Breast epithelium (tissue), 4 donors: ENCODE measurements around the gene AARS2. TPM values are rescaled to one million over a fixed set of nuclear protein-coding genes. Genes with fewer than 3 reads are reported as not detected.

Experiments
- DNase-seq, 2 donors: peaks; one replicate each; pipeline ENCODE4 v3.0.0-alpha.2; 2019; ENCODE audit warnings: low spot score in 2 of 2
- H3K27ac ChIP-seq, 2 donors: fragments of 200-600 bp; sonication (generic) in 1 of 2; one replicate each; pipeline ENCODE4 v1.5.1; 2016 to 2019; ENCODE audit warnings: mild to moderate bottlenecking in 1 of 2
- H3K27me3 ChIP-seq, 2 donors: fragments of 200-600 bp; sonication (generic) in 1 of 2; one replicate each; pipeline versions ENCODE4 v1.5.1 to v1.6.0; 2017 to 2019; ENCODE audit warnings: control low read depth in 1 of 2, mild to moderate bottlenecking in 1 of 2
- H3K36me3 ChIP-seq: fragments of 200-600 bp; one replicate; pipeline ENCODE4 v1.5.1; 2019
- H3K4me1 ChIP-seq, 2 donors: fragments of 200-600 bp; sonication (generic); one replicate each; pipeline ENCODE4 v1.5.1; 2016 to 2019; ENCODE audit warnings: control low read depth in 1 of 2
- H3K4me3 ChIP-seq, 3 donors: fragments of 200-600 bp; sonication (generic); 1 replicate in 2 of 3; 2 replicates in 1 of 3; pipeline ENCODE4 v1.5.1; 2016 to 2019; ENCODE audit warnings: mild to moderate bottlenecking in 3 of 3, moderate library complexity in 2 of 3
- H3K9me3 ChIP-seq, 2 donors: fragments of 200-600 bp; sonication (generic) in 1 of 2; one replicate each; pipeline ENCODE4 v1.5.1; 2016 to 2019; ENCODE audit warnings: control low read depth in 1 of 2
- POLR2A ChIP-seq: fragments of 450-650 bp; IDR thresholded peaks from one replicate; pipeline ENCODE4 v1.6.1; 2016; ENCODE audit warnings: antibody characterized with exemption, mild to moderate bottlenecking, moderate library complexity
- POLR2AphosphoS5 ChIP-seq, 3 donors: sonication (generic); formaldehyde crosslinking; IDR thresholded peaks; one replicate each; pipeline ENCODE4 v1.6.1; 2017; ENCODE audit warnings: antibody characterized with exemption in 3 of 3
- intact Hi-C: fragments of 100-400 bp; cut with DNase I; formaldehyde crosslinking; loops from one replicate; pipeline ENCODE4 v1.15.1; 2023; ENCODE audit warnings: low total_unique reads
- total RNA-seq, 3 donors: library from RNA; depleted of rRNA; stranded (reverse); fragments of >200 nt; gene quantifications; one replicate each; pipeline ENCODE4 v1.1.0, GENCODE V29; 2016
- TF ChIP-seq, protein P1 (sequence below), 3 donors: fragments of 450-650 bp; IDR thresholded peaks; one replicate each; pipeline ENCODE4 v1.5.1; 2016 to 2017; ENCODE audit warnings: antibody characterized with exemption in 3 of 3, mild to moderate bottlenecking in 3 of 3, moderate library complexity in 3 of 3

The AARS2 gene
- total RNA-seq, 3 donors from 2014 or later = 6.9 to 16.5 (median 12.8) TPM

DNA sequence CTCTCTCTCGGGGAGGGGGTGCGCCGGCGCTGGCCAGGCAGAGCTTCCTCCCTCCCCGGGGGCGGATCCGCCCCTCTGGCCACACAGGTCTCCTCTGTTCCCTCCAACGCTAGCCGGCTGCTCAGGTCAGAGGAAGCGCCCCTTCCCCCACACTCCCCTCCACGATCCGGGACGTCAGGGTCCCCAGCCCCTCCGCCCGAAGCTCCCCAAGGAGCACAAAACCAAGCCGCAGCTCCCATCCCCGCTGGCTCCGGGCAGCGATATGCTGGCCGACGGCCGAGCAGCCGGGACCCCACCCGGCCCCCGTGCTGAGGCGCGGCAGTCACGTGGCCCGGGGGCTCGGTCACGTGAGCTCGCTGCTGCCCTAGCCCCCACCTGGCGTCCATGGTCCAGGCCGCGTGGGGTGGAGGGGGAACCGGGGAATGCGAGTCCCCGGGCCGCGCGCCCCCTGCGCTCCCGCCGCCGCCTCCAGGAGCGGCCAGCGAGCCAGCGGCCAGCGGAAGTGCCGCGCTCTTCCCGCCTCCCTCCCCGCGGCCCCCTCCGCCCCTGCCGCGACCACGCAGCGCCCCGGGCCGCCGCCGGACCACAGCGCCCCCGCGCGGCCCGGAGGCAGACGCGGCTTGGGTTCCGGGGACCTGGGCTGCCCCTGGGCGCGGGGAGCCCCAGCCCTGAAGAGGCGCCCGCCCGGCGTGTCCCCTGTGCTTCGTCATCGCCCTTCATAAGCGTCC, 56.0 kb downstream of the AARS2 start, which contains the start of gene SLC35B2:
Gene SLC35B2, minus strand, starts transcription at position 504 of the 728 bp plus-strand sequence. Its CDS starts 118 bp downstream, at position 386.
- Histone ChIP-seq H3K4me1 (peaks cover 6 to 10% of the 10 kb centered on the region in 2 donors), H3K36me3 (no peaks in the 10 kb centered on the region), H3K27ac (peak within 1 kb of the TSS; percentile 93 to 98), H3K27me3 (no peaks in the 10 kb centered on the region), H3K4me3 (peak within 1 kb of the TSS; percentile 82 to 100 (median 95)), H3K9me3 (no peaks in the 10 kb centered on the region)
- intact Hi-C loops = no loop called here
- TF ChIP-seq POLR2AphosphoS5 (IDR thresholded peaks at IDR 0.05) (peak in 2 of 3 donors; percentile 26 to 67), POLR2A (no peak)
- TF ChIP-seq, protein P1, sequence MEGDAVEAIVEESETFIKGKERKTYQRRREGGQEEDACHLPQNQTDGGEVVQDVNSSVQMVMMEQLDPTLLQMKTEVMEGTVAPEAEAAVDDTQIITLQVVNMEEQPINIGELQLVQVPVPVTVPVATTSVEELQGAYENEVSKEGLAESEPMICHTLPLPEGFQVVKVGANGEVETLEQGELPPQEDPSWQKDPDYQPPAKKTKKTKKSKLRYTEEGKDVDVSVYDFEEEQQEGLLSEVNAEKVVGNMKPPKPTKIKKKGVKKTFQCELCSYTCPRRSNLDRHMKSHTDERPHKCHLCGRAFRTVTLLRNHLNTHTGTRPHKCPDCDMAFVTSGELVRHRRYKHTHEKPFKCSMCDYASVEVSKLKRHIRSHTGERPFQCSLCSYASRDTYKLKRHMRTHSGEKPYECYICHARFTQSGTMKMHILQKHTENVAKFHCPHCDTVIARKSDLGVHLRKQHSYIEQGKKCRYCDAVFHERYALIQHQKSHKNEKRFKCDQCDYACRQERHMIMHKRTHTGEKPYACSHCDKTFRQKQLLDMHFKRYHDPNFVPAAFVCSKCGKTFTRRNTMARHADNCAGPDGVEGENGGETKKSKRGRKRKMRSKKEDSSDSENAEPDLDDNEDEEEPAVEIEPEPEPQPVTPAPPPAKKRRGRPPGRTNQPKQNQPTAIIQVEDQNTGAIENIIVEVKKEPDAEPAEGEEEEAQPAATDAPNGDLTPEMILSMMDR (IDR thresholded peaks at IDR 0.05) = peak in 1 of 3 donors; percentile 74
- DNase-seq = peak; percentile 65 to 67

DNA sequence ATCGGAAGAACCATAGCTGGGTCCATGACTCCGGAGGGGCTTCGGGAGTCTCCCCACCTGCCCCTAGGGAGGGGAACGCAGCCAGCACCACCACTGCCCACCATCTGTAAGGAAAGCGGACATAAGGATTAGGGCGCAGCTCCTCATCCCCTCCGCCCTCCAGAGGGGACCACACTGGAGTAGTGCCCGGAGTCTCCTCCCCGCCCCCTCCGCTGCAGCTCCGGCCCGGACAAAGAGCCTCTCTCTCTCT, 56.4 kb downstream of the AARS2 start:
- H3K9me3 ChIP-seq = no peaks in the 10 kb centered on the region
- H3K4me3 ChIP-seq = peak overlapping the region; percentile 82 to 100 (median 95)
- H3K27ac ChIP-seq = peak overlapping the region; percentile 93 to 98
- no peak for DNase-seq
- intact Hi-C loops = no loop called here
- peaks cover 6 to 10% of the 10 kb centered on the region in 2 donors for H3K4me1 ChIP-seq
- no peaks in the 10 kb centered on the region for H3K27me3 ChIP-seq
- no peak for TF ChIP-seq POLR2AphosphoS5 (IDR thresholded peaks at IDR 0.05)
- TF ChIP-seq, protein P1 (IDR thresholded peaks at IDR 0.05) = no peak
- H3K36me3 ChIP-seq = no peaks in the 10 kb centered on the region

DNA sequence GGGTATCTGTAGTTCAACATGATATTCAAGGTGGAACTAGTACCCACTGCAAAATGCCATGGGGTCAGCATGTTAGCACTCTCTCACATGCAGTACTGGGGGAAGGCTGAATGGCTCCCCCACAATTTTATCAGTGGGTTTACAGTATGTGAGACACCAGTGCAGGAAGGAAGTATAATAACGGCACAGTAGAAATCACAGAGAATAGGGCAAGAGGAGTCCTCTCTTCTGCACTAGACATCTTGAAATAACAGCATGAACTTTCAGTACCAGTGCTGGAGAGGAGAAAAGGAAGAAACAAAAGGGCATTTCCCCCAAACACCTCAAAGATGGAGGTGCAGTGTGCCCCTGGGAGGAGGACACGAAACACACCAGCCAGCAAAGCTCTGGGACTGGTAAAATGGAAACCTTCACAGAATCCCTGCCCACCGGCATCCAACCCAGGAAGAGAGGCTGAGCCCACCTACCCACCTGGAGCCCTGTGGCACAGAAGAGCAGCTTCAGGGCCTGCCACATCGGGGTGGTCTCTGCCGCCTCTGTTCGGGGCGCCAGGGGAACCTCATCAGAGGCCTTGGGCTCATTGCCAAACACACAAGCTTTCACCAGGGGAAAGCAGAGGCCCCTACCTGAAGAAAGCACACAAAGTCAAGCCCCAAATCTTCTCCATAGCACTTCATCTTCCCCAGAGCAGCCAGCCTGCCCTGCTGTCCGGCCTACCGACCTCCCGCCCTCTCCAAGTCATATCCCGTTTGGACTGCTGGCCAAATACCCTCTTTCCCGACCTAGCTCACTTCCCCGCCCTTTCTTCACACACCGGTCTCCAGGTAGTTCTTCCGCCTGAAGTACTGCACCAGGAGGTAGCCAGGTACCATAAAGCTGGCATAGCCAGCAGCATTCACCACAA, 57.0 kb downstream of the AARS2 start:
- Histone ChIP-seq H3K4me3 (peak overlapping the region; percentile 82 to 100 (median 95)), H3K27me3 (no peaks in the 10 kb centered on the region), H3K36me3 (no peaks in the 10 kb centered on the region), H3K27ac (peak overlapping the region; percentile 93 to 98), H3K9me3 (no peaks in the 10 kb centered on the region), H3K4me1 (peaks cover 6 to 10% of the 10 kb centered on the region in 2 donors)
- no peak for DNase-seq
- intact Hi-C loops = no loop called here
- no peak for TF ChIP-seq POLR2AphosphoS5 (IDR thresholded peaks at IDR 0.05)
- TF ChIP-seq, protein P1 (IDR thresholded peaks at IDR 0.05) = no peak

DNA sequence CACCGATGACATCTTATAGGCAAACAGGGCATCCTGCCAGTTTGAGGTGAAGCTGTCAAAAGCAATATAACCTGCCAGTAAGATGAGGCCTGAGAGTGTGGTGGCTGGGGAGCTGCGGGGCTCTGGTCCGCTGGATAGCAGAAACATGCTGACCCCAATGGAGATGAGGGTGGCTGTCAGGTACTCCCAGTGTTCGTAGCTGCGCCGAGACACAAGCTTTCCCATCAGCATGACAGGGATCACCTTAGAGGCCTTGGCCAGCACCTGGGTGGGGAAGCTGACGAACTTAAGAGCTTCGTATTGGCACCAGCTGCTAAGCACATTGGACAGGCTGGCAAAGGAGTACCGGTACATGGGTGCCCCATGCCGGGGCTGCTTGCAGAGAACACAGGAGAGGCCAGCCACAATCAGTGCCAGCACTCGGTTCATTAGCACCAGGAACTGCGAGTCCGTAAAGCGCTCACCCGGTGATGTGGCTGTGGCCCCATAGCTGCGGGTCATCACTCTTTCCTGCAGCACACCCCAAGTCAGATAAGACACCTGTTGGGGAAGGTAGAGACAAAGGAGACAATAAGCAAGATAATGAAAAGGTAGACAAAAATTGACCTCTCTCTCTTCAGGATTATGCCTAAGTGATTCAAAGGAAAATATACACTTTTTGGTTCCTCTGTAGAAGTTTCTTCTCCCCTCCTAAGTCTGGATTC, 57.9 kb downstream of the AARS2 start:
- Histone ChIP-seq H3K4me3 (no peak overlapping the region), H3K27ac (peak overlapping the region in 1 of 2 donors; percentile 29), H3K4me1 (peaks cover 6 to 10% of the 10 kb centered on the region in 2 donors), H3K9me3 (no peaks in the 10 kb centered on the region), H3K36me3 (peaks cover 4% of the 10 kb centered on the region), H3K27me3 (no peaks in the 10 kb centered on the region)
- no peak for DNase-seq
- intact Hi-C loops = no loop called here
- TF ChIP-seq, protein P1 (IDR thresholded peaks at IDR 0.05) = no peak
- TF ChIP-seq POLR2A (no peak), POLR2AphosphoS5 (IDR thresholded peaks at IDR 0.05) (no peak)
